ENCODE results near the gene OR4D2.

Gene OR4D2

GRCh38 chr17:58181796-58182195 is 15.0 kb downstream of the OR4D2 start:
- Histone ChIP-seq H3K36me3 (ENCODE audit: insufficient read depth, low read depth, low read length) (no peaks in the 10 kb centered on the region), H3K27ac (ENCODE audit: low read length) (no peak overlapping the region), H3K4me1 (ENCODE audit: insufficient read depth, low read length) (no peaks in the 10 kb centered on the region), H3K9me3 (ENCODE audit: insufficient read depth, low read depth, low read length) (no peaks in the 10 kb centered on the region), H3K4me3 (ENCODE audit: low read length) (no peak overlapping the region), H3K27me3 (ENCODE audit: insufficient read depth, low read length) (peaks cover 3% of the 10 kb centered on the region; the same call in 1 of the 2 replicates), H3K9ac (ENCODE audit: low read depth, low read length) (no peak overlapping the region)

DNA sequence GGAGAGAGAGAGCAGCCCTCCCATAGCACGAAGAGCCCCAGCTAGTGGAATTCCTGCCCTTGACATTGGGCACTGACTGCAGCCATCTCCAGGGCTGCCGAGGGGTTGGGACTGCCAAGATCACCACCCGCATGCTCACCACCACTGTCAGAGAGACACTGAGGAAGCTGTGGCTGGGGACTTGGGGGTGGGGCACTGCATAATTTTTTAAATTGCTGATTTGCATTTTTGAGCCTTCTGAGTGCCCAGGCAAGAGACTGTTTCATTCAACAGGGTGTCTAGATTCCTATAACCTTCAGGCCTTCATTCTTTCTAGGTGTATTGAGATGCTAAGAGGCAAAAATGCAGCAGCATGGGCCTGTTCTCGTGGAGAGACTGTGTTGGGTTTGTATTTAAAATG is 16.7 kb downstream of the OR4D2 start:
- H3K27me3 ChIP-seq (ENCODE audit: insufficient read depth, low read length), result no peaks in the 10 kb centered on the region; the same call in 1 of the 2 replicates
- no peak overlapping the region for H3K27ac ChIP-seq (ENCODE audit: low read length)
- no peaks in the 10 kb centered on the region for H3K4me1 ChIP-seq (ENCODE audit: insufficient read depth, low read length)
- H3K9ac ChIP-seq (ENCODE audit: low read depth, low read length), result no peak overlapping the region
- H3K9me3 ChIP-seq (ENCODE audit: insufficient read depth, low read depth, low read length), result no peaks in the 10 kb centered on the region
- H3K4me3 ChIP-seq (ENCODE audit: low read length), result no peak overlapping the region
- no peaks in the 10 kb centered on the region for H3K36me3 ChIP-seq (ENCODE audit: insufficient read depth, low read depth, low read length)

GRCh38 chr17:58184308-58184985 is 17.7 kb downstream of the OR4D2 start:
- Histone ChIP-seq H3K27ac (ENCODE audit: low read length) (no peak overlapping the region), H3K9ac (ENCODE audit: low read depth, low read length) (no peak overlapping the region)

GRCh38 chr17:58184986-58185761 is 18.4 kb downstream of the OR4D2 start:
- Histone ChIP-seq H3K27me3 (ENCODE audit: insufficient read depth, low read length) (no peaks in the 10 kb centered on the region; the same call in 1 of the 2 replicates), H3K9ac (ENCODE audit: low read depth, low read length) (no peak overlapping the region), H3K27ac (ENCODE audit: low read length) (no peak overlapping the region), H3K4me1 (ENCODE audit: insufficient read depth, low read length) (no peaks in the 10 kb centered on the region), H3K4me3 (ENCODE audit: low read length) (no peak overlapping the region), H3K36me3 (ENCODE audit: insufficient read depth, low read depth, low read length) (no peaks in the 10 kb centered on the region), H3K9me3 (ENCODE audit: insufficient read depth, low read depth, low read length) (no peaks in the 10 kb centered on the region)

More at GRCh38 chr17:58184308-58184985, 17.7 kb downstream of the OR4D2 start:
- H3K4me1 ChIP-seq (ENCODE audit: insufficient read depth, low read length), result no peaks in the 10 kb centered on the region
- H3K4me3 ChIP-seq (ENCODE audit: low read length), result no peak overlapping the region
- H3K9me3 ChIP-seq (ENCODE audit: insufficient read depth, low read depth, low read length), result no peaks in the 10 kb centered on the region
- H3K27me3 ChIP-seq (ENCODE audit: insufficient read depth, low read length), result no peaks in the 10 kb centered on the region; the same call in 1 of the 2 replicates
- H3K36me3 ChIP-seq (ENCODE audit: insufficient read depth, low read depth, low read length), result no peaks in the 10 kb centered on the region

- no peak overlapping the region for H3K27ac ChIP-seq (ENCODE audit: low read length)
- H3K36me3 ChIP-seq (ENCODE audit: insufficient read depth, low read depth, low read length), result no peaks in the 10 kb centered on the region
- H3K27me3 ChIP-seq (ENCODE audit: insufficient read depth, low read length), result no peaks in the 10 kb centered on the region; the same call in 1 of the 2 replicates
- H3K9me3 ChIP-seq (ENCODE audit: insufficient read depth, low read depth, low read length), result no peaks in the 10 kb centered on the region
- no peaks in the 10 kb centered on the region for H3K4me1 ChIP-seq (ENCODE audit: insufficient read depth, low read length)
- H3K9ac ChIP-seq (ENCODE audit: low read depth, low read length), result no peak overlapping the region
- no peak overlapping the region for H3K4me3 ChIP-seq (ENCODE audit: low read length)
Measured at GRCh38 chr17:58186591-58186990, 19.8 kb downstream of the OR4D2 start.

- H3K9ac ChIP-seq (ENCODE audit: low read depth, low read length), result no peak overlapping the region
- H3K4me3 ChIP-seq (ENCODE audit: low read length), result no peak overlapping the region
- H3K9me3 ChIP-seq (ENCODE audit: insufficient read depth, low read depth, low read length), result no peaks in the 10 kb centered on the region
- no peak overlapping the region for H3K27ac ChIP-seq (ENCODE audit: low read length)
- H3K4me1 ChIP-seq (ENCODE audit: insufficient read depth, low read length), result no peaks in the 10 kb centered on the region
- H3K27me3 ChIP-seq (ENCODE audit: insufficient read depth, low read length), result no peaks in the 10 kb centered on the region; the same call in 1 of the 2 replicates
- H3K36me3 ChIP-seq (ENCODE audit: insufficient read depth, low read depth, low read length), result no peaks in the 10 kb centered on the region
Measured at GRCh38 chr17:58187063-58187462, 20.3 kb downstream of the OR4D2 start.

DNA sequence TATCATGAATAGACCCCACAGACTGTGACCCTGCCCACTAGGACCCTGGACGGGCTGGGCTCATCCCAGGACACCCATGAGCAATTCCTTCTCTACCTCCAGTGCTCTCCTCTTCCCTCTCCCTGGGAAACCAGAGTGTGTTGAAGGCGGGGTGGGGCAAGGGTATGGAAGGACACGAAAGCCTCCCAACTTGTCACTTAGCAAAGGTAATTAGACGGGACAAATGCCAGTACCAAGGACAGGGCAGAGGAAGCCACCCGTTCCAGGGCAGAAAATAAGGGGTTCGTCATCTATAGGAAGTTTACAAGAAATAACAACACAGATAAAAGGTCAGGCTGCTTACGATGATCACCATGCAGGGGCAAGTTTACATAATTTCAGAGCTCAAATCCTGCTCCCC is 20.9 kb downstream of the OR4D2 start:
- H3K9ac ChIP-seq (ENCODE audit: low read depth, low read length), result no peak overlapping the region
- H3K27ac ChIP-seq (ENCODE audit: low read length), result no peak overlapping the region
- H3K36me3 ChIP-seq (ENCODE audit: insufficient read depth, low read depth, low read length), result no peaks in the 10 kb centered on the region
- no peaks in the 10 kb centered on the region; the same call in 1 of the 2 replicates for H3K27me3 ChIP-seq (ENCODE audit: insufficient read depth, low read length)
- H3K4me3 ChIP-seq (ENCODE audit: low read length), result no peak overlapping the region
- no peaks in the 10 kb centered on the region for H3K9me3 ChIP-seq (ENCODE audit: insufficient read depth, low read depth, low read length)
- H3K4me1 ChIP-seq (ENCODE audit: insufficient read depth, low read length), result no peaks in the 10 kb centered on the region

DNA sequence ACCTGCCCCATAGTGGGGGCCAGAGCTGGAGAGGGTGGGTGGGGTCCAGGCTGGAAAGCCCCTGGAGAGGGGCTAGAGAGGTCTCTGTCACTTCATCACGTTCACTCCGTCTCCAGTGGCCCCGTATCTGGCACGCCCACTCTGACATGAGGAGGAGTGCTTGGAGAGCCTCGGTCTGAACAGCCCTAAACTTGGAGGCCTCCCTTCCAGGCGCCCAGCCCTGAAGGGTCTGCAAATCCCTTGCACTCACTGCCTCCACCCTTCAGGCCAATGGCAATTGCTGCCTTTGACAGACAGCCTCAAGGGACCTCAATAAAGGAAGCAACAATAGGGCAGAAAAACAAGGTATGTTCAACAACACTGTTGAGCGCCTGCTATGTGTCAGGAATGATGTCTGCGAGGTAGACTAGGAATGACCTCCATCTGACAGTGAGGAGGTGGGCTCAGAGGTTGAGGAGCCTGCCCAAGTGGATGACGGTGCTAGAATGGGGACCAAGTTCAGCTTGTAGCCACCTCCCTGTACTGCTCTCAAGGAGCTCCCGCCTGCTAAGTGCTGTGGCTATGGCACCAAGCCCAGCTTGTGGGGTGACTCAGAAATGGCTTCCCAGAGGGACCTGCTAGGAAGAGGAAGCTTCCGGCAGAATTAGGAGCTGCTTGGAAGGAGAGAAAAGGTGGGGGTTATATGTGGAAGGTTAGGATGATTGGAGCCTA is 22.8 kb downstream of the OR4D2 start:
- Histone ChIP-seq H3K4me1 (ENCODE audit: insufficient read depth, low read length) (no peaks in the 10 kb centered on the region), H3K36me3 (ENCODE audit: insufficient read depth, low read depth, low read length) (no peaks in the 10 kb centered on the region), H3K4me3 (ENCODE audit: low read length) (no peak overlapping the region), H3K27ac (ENCODE audit: low read length) (no peak overlapping the region), H3K27me3 (ENCODE audit: insufficient read depth, low read length) (no peaks in the 10 kb centered on the region; the same call in 1 of the 2 replicates), H3K9me3 (ENCODE audit: insufficient read depth, low read depth, low read length) (no peaks in the 10 kb centered on the region), H3K9ac (ENCODE audit: low read depth, low read length) (no peak overlapping the region)

DNA sequence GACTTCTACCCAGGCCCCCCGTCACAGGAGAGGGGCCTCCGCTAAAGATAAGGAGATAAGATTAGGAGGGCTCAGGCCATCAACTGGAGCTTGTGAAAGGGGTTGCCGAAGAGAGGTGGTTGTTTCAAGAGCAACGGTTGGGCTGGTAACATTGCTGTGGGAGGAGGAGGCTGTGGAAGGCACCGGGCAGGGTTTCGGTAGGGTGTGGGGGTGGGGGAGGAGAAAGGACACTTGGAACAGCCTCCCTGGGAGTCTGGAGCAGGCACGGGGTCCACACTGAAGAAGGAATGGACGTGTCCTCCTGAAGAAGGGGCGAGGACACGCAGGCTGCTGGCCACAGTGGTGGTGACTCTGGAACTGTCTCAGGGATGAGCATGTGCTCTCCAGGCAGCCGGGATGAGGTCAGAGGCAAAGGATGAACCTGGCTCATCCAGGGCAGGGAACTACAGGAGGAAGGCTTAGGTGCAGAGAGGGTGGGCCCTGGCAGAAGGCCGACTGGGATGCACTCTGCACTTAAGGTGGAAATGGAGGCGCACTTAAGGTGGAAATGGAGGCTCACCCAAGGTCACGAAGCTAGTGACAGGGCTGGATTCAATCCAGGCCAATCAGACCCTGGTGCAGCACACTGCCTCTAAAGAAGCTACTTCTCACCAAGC is 24.6 kb downstream of the OR4D2 start:
- Histone ChIP-seq H3K27me3 (ENCODE audit: insufficient read depth, low read length) (no peaks in the 10 kb centered on the region; the same call in 1 of the 2 replicates), H3K27ac (ENCODE audit: low read length) (no peak overlapping the region), H3K4me1 (ENCODE audit: insufficient read depth, low read length) (no peaks in the 10 kb centered on the region), H3K9ac (ENCODE audit: low read depth, low read length) (no peak overlapping the region), H3K4me3 (ENCODE audit: low read length) (no peak overlapping the region), H3K9me3 (ENCODE audit: insufficient read depth, low read depth, low read length) (no peaks in the 10 kb centered on the region), H3K36me3 (ENCODE audit: insufficient read depth, low read depth, low read length) (no peaks in the 10 kb centered on the region)

DNA sequence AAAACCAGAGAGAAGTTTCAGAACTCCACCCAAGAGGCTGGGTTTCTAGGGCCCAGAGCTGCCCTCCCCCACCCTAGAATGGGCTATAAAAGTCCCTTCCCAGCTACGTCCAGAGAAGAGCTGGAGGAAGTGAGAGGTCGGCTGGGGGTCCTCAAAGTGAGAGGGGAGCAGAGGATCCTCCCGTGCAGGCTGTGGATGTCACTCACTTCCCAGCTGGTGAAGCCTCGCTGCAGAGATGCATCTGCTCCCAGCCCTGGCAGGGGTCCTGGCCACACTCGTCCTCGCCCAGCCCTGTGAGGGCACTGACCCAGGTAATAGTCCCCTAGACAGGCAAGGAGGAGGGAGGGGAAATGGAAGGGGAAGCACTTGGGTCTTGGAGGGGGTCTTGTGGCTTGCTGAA is 25.8 kb downstream of the OR4D2 start, which contains the start of gene EPX:
TSS of gene EPX (plus strand) at position 115 of the 400 bp plus-strand sequence. CDS start at position 236, 121 bp downstream.
- Histone ChIP-seq H3K9ac (ENCODE audit: low read depth, low read length) (no peak within 1 kb of the TSS), H3K4me1 (ENCODE audit: insufficient read depth, low read length) (no peaks in the 10 kb centered on the region), H3K27me3 (ENCODE audit: insufficient read depth, low read length) (no peaks in the 10 kb centered on the region; the same call in 1 of the 2 replicates), H3K27ac (ENCODE audit: low read length) (no peak within 1 kb of the TSS), H3K4me3 (ENCODE audit: low read length) (no peak within 1 kb of the TSS), H3K9me3 (ENCODE audit: insufficient read depth, low read depth, low read length) (no peaks in the 10 kb centered on the region), H3K36me3 (ENCODE audit: insufficient read depth, low read depth, low read length) (no peaks in the 10 kb centered on the region)

GRCh38 chr17:58193641-58194255 is 27.0 kb downstream of the OR4D2 start:
- Histone ChIP-seq H3K4me3 (ENCODE audit: low read length) (no peak overlapping the region), H3K9me3 (ENCODE audit: insufficient read depth, low read depth, low read length) (no peaks in the 10 kb centered on the region), H3K27me3 (ENCODE audit: insufficient read depth, low read length) (peaks cover 5% of the 10 kb centered on the region; the same call in 1 of the 2 replicates), H3K9ac (ENCODE audit: low read depth, low read length) (no peak overlapping the region), H3K4me1 (ENCODE audit: insufficient read depth, low read length) (no peaks in the 10 kb centered on the region), H3K36me3 (ENCODE audit: insufficient read depth, low read depth, low read length) (no peaks in the 10 kb centered on the region), H3K27ac (ENCODE audit: low read length) (no peak overlapping the region)

Measured in iPS-20b (cell line).